Mesenteric fat pad (tissue), 1 donor: Measurements from ENCODE around the gene EPN2. TPM values are rescaled to one million over a fixed set of nuclear protein-coding genes. Genes with fewer than 3 reads are reported as not detected.
A peak's percentile ranks its signal among the peaks of the same experiment; 100 is the strongest.
"Not testable (repeated sequence)": the region's sequence is repeated elsewhere in the genome, so short reads cannot be mapped to it uniquely, and the experiment has no call there.

Experiments
- DNase-seq: peaks from one replicate; pipeline ENCODE4 v3.0.0-alpha.2; 2020; ENCODE audit warnings: low spot score
- long read RNA-seq: library from polyadenylated mRNA; unstranded; transcript quantifications from one replicate; pipeline ENCODE4 v2.0.0, GENCODE V29; 2020
- total RNA-seq: library from RNA; stranded (reverse); fragmentation: NEBNext Ultra II Directional; extraction: Animal tissue kit (Norgen Biotek cat#: 25700); gene quantifications from one replicate; pipeline ENCODE4 v1.2.1, GENCODE V29; 2021
- donor health status: DM: yes; HTN: yes; CAD: no.

Gene EPN2
- total RNA-seq, result 45.1 TPM
- long read RNA-seq, full-length matches to known transcripts, result 15 of 49 reads
- long read RNA-seq, partial matches to known transcripts, result 5 of 49 reads
- long read RNA-seq, other reads (novel, unspliced or antisense), result 29 of 49 reads

- not testable (repeated sequence) for DNase-seq
Measured at GRCh38 chr17:19237139-19237388, at the start of gene EPN2. EPN2 (plus strand) TSS chr17:19237366; CDS start chr17:19283120, 45,754 bp downstream.

- DNase-seq, result not testable (repeated sequence)
Measured at GRCh38 chr17:19187883-19188869, 49.0 kb upstream of the EPN2 start.

GRCh38 chr17:19188870-19189708 lies 48.1 kb upstream of the EPN2 start:
- DNase-seq, result not testable (repeated sequence)

GRCh38 chr17:19189781-19190405 lies 47.3 kb upstream of the EPN2 start:
- not testable (repeated sequence) for DNase-seq

- peak; percentile 5 for DNase-seq
Measured at GRCh38 chr17:19196382-19197204, 40.6 kb upstream of the EPN2 start.

GRCh38 chr17:19202448-19202847 lies 34.7 kb upstream of the EPN2 start:
- DNase-seq, result not testable (repeated sequence)

- not testable (repeated sequence) for DNase-seq
Measured at GRCh38 chr17:19203429-19203828, 33.7 kb upstream of the EPN2 start.

GRCh38 chr17:19215074-19215860 lies 21.9 kb upstream of the EPN2 start:
- not testable (repeated sequence) for DNase-seq

- not testable (repeated sequence) for DNase-seq
Measured at GRCh38 chr17:19216148-19216926, 20.8 kb upstream of the EPN2 start.

GRCh38 chr17:19218914-19219313 lies 18.3 kb upstream of the EPN2 start:
- not testable (repeated sequence) for DNase-seq

GRCh38 chr17:19219384-19219783 lies 17.8 kb upstream of the EPN2 start:
- DNase-seq, result not testable (repeated sequence)

GRCh38 chr17:19220195-19220594 lies 17.0 kb upstream of the EPN2 start:
- DNase-seq, result not testable (repeated sequence)

GRCh38 chr17:19226610-19227588 lies 10.3 kb upstream of the EPN2 start:
- not testable (repeated sequence) for DNase-seq

- DNase-seq, result peak; percentile 35
Measured at GRCh38 chr17:19234676-19235075, 2.5 kb upstream of the EPN2 start.

GRCh38 chr17:19236351-19237138 lies 621 bp upstream of the EPN2 start:
- not testable (repeated sequence) for DNase-seq

- DNase-seq, result peak; percentile 91
Measured at GRCh38 chr17:19237389-19238166, 412 bp downstream of the EPN2 start.
